ENCODE data around the gene CSMD2.

CSMD2 gene

DNA sequence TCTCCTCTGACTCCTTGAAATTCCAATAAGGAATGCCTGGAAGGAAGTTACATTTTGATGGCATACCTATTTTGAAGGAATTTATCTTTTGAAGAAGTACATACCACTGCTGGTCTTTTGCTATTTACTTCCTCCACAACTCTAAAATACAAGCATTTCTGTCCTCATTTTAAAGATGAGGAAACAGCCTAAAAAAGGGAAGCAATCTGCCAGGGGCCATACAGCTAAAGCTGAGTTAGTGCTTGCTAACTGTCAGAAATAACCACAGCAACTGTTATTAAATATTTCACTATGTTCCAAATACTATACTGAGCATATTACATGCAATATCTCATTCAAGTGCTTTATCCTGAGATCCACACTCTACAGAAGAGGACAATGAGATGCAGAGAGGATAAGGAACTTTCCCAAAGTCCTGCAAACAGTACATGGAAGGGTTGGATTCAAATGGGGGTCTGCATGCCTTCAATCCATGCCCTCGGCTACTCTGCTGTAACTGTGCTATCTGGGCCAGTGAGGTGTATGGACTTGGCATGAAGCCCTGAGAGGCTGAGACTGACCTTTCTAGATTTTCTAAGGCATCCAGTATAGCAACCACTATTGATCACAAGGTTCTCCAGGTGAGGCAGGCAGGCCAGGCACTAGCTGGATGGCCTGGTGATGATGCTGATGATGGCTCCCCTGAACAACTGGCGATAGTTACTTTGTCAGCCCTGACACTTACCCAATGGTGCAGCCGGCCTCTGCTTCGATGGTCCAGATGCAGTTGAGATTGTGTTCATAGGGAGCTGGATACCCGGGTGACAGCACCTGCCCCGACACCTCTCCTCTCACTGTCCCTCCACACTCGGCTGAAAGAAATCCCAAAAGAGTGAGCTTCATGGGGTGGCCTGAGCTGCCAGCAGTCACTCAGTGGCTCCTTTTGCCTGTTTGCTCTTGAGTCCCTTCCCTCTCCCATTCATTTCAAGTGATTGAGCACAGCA, 472.5 kb downstream of the CSMD2 start:
- FAIRE-seq (no peak), DNase-seq (ENCODE audit: low spot score) (no peak)

DNA sequence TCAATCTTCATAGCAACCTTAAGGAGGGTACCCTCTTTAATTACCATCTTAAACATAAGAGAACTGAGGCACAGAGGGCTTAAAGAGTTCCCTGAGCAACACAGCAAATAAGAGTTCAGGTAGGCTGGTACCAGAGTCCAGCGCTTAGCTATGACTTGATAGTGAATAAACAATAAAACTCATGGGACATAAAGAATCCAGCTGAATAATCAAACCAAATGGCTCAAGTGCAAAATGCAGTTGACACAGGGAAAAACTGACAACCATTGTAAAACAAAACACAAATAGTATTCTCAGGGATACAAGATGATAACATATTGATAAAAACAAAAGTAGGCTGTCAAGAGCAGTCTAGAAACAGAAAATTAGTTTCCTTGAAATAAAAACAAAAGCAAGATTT, 478.0 kb downstream of the CSMD2 start:
- FAIRE-seq, result no peak
- DNase-seq (ENCODE audit: low spot score), result no peak

DNA sequence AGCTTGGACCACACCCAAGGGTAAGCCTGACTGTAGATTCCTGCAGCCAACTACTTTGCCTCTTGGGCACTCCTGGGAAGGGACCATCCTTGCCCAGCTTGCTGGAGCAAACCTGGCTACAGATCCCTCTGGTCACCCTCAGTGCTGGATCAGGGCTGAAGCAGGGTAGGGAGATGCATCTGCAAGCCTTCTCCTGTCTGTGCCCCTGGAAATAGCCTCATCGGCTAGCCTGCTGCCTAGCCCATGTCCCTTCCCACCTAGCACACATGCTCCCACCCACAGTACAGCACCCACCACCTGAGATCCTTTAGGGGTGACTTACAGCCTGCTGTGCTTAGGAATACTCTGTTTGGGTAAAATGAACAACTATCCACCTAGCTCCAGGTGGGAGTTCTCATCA, 478.5 kb downstream of the CSMD2 start:
- FAIRE-seq, result no peak
- DNase-seq (ENCODE audit: low spot score), result no peak

DNA sequence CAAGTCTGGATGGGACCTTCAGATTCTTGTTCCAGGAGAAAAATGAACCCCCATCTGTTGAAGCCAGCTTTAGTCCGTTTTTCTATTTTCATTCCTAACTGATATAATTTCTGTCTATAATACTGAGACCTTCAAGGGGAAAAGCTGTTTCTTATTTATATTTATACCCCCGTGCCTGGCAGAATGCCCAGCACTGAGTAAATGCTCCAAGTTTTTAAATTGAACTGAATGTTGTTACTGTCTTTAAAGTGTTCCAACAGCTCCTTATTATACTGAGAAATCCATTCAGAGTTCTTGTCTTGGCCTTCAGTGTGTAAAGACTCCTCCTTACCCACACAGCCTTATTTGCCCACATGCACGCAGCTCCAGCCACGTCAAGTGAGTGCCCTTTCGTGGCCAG, 479.8 kb downstream of the CSMD2 start:
- FAIRE-seq (no peak), DNase-seq (ENCODE audit: low spot score) (no peak)

DNA sequence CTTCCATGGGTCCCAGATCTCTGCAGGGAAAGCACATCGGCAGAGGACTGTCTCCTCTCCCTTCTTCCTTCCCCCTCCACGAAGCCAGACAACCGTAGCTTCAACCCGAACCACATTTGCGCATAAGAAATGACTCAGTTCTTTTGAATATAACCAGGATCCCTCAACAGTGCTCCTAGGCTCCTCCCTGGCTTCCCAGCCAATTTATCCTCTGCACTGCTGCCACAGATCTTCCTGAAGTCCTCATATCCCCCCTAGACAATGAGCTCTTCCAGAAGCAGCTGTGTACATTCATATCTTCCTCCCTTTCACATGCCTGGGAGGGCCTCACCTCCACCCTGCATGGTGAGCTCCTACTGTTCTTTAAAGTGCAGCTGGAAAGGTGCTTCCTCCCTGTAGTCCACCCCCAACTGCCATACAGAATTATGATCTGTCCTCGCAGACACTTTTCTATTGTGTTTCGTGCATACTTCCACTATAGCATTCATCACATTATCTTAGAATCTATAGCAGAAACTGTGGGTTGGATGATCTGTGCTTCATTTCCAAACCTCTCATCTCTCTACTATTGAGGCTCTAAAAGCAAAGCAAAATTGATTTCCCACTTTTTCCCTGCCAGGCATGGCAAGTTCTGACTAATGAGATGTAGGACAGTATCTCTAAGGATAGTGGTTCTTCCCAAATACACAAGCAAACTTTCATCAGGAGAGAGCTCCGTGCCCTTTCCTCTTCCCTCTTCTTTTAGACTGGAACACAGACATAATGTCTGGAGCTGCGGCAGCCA, 480.4 kb downstream of the CSMD2 start:
- DNase-seq (ENCODE audit: low spot score), result no peak

DNA sequence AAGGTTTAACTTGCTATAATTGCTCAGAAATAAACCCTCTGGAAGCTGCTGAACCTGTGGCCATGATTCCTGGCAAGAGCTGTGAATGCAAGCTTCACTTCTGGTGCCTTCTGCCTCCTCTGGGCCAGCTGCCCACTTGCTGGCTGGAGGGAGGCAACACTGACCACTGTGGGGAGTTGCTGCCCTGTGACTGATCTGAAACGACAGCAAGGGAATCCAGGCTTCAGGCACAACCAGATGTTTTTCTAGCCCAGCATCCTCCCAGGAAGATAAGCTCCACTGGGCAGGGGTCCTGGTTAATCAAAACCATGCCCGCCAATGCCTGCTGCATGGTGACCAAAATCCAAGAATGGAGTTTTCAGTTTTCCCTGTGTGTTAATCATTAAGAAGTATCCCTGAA, 481.1 kb downstream of the CSMD2 start:
- no peak for DNase-seq (ENCODE audit: low spot score)
- FAIRE-seq, result no peak

More for the DNA sequence above, 480.4 kb downstream of the CSMD2 start:
- no peak for FAIRE-seq

DNA sequence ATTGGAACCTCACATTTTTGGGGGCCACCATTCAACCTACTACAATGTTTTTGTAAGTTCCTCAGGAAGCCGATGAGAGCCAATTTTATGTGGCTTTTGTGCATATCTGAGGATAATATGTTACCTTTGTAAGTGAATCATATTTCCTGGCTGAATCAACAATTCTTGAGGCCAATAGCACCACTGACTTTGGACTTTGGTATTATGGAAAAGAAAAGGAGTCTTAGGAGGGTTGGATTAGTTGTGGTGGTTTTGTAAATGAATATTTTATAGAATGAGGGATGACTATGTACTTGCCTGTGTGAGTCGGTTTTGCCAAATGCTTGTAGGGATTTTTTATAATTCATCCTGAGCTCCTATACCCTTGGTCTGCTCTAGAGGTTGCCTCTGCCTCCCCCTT, 482.7 kb downstream of the CSMD2 start:
- DNase-seq (ENCODE audit: low spot score) (no peak), FAIRE-seq (no peak)

DNA sequence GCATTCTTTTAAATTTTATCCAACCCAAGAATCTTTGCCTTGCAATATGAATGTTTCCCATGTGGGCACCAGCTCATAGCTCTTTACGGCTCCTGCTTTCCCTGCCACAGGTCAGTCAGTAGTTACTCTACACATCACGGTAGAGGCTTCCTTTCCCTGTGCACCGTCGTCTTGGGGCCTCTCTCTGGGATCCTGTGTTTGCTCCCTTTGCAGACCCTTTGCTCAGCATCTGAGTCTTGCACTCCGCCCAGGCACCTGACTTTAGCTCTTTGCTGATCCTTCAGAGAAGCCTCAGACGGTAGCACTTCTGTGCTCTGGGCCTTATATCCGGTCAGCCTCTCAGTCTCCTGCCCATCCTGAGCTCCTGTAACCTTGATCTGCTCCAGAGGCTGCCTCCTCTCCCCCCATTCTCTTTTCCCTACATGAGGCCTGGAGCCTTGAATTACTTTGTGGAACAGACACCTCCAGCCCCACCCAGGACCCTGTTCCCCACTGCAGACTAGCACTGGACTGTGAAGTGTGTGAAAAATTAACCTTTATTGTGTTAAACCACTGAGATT, 484.7 kb downstream of the CSMD2 start:
- DNase-seq (ENCODE audit: low spot score) (no peak), FAIRE-seq (no peak)

DNA sequence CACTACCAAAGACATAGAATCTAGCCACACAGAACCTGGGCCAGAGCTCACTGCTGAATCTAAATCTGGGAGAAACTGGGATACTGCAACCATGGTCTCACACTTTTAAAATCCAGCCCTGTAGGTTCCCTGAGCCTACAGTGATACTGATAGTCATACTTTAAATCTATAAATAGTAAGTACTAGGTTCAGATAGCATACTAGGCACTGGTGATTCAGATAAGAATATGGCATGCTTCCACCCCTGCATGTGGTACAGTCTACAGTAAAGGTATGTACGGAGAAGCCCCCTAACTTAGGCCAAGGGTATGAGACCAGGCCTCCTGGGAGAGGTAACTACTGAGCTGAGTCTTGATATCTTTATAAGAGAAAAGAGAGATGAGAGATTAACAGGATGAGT, 494.5 kb downstream of the CSMD2 start:
- FAIRE-seq, result no peak
- no peak for DNase-seq (ENCODE audit: low spot score)

DNA sequence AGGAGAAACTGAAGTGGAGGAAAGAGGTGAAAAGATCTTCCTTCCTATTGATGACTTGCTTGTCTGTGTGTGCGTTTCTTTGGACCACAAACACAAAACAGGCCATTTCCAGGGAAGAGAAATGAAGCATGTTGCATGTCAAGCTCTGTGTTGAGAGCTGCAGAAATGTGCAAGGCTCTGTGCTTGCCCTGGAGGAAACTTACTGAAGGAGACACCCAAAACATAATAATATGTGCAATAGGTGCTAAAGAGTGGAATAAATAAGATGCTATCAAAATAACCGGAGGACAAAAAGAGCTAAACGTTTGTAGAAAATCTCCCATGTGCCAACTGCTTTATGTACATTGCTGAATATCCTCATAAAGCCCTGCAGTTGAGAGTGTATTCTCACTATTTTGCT, 496.3 kb downstream of the CSMD2 start:
- no peak for FAIRE-seq
- no peak for DNase-seq (ENCODE audit: low spot score)

DNA sequence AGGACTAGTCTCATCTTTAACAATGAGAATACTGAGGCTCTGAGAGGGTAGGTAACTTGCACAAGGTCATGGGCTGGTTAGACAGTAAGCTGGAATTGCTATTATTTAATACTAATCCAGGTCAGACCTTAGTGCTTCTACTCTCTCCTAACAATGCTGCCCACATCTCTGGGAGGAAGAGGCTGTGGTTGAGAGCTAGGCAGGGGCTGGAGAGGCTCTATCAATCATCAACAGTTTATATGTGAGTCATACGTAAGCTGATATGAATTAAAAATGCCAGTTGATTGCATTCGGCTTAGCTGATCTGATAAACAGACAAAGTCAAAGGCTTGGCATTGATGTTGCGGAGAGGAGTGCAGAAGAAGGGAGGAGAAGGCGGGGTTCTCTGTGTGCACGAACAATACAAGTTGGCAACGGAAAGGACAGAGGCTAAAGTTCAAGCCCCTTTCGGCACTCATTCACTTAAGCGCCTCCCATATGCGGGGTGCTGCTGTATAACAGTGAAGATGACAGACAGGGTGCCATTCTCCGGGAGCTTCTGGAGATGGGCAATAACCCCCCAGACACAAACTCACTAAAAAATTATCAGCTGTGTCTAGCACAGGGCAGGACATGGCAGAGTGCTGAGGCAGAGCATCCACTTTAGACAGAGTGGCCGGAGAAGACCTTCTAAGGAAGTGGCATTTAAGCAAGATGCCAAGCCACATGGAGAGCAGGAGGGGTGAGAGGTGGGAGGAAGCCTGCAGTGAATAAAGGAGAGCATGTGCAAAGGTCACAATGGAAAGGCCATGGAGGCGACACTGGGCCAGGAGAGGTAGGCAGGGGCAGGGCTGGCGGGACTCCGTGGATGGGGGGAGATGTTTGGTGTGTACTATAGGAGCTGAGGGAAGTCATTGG, 497.4 kb downstream of the CSMD2 start:
- DNase-seq (ENCODE audit: low spot score), result no peak
- no peak for FAIRE-seq

DNA sequence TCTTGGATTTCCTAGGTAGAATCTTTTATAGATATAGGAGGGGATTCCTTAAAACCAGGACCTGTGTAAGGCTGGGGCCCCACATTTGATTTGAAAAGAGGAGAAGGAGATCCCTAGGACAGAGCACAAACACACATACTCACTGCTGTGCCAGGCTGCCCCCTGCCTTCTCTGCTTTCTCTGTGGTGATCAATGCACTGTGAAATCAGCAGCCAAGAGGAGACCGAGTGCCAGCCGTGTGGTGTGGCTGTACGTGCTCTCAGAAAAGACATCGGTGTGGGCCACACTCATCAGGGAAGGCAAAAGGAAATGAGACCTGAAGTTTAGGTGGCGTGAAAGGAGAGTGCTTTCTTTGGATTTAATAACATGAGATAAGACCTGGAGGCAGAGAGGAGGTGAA, 498.4 kb downstream of the CSMD2 start:
- no peak for FAIRE-seq
- no peak for DNase-seq (ENCODE audit: low spot score)

DNA sequence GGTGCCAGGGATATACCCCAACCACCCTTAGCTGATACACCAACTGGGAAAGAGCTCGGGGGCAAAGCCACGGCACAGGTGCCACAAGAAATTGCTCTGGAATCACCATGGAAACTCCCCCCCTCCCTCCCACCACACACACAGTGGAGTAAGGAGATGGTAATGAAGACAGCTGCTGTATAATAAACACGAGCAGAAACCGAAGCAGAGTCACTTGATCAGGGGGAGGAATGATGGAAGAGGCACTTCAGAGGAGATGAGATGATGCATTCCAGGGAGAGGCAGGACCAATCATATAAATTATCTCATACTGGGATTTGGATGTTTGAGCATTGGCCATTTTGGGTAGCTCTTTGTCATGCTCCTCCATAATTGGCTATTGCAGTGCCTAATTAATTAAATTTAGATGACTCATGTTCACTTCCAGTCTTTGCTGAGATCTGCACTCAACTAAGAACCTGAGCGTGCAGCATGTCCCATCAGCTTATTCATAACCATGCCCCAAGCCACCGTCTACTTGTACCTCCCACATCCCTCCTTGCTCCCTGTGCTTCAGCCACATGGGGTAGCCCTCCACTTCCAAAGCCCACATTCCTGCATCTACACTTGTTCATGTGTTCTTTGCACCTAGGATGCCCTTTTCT, 503.1 kb downstream of the CSMD2 start:
- FAIRE-seq (no peak), DNase-seq (ENCODE audit: low spot score) (no peak)

DNA sequence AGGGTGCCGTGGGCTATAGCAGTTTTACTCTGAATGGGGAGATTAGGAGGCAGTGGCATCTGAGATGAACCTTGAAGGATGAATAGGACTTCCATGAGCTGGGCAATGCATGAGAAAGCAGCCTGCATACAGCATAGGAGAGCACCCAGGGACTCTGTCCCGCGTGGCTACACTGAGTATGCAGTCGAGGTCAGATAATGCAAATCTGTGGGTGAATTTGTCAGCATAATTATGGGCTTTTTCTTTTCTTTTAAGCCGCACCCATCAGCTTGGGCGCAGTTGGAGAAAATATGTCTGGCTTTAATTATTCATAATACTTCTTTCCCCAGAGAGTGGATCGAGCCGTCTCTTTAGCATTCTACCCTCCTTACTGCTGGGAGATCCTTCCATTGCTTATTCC, 504.1 kb downstream of the CSMD2 start:
- FAIRE-seq, result no peak
- no peak for DNase-seq (ENCODE audit: low spot score)

DNA sequence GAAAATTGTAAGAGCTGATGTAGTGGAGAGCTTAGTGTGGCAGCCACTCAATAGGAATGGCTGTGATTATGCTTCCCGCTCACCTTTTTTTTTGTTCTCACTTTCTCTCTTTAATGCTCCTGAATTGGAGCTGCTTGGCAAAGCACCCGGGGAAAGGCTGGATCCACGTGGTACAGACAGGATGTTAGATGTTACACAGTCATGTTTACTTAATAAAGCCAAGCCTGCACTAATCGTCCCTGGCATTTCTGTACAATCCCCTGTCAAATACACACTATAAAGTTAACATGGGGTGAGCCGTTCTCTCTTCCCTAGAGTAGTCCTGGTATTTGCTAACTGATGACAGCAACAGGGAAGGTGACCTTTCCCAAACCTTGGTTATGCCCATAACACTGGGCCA, 504.8 kb downstream of the CSMD2 start:
- no peak for DNase-seq (ENCODE audit: low spot score)
- FAIRE-seq, result no peak

DNA sequence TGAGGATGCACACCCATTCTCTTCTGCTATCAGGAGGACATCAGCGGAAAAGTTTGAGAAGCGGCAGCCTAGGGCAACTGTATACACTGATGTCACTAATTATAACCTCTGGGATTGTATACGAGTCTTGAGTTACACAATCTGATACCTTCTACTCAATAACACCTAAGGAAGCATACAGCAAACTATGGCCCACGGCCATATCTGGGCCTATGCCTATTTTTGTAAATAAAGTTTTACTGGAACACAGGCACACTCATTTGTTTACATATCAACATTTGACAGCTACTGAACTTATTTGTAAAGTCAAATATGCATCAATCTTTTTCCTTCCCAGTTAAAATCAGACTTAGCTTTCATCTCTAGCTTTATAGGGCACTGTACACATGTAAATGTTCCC, 505.4 kb downstream of the CSMD2 start:
- FAIRE-seq (no peak), DNase-seq (ENCODE audit: low spot score) (no peak)

DNA sequence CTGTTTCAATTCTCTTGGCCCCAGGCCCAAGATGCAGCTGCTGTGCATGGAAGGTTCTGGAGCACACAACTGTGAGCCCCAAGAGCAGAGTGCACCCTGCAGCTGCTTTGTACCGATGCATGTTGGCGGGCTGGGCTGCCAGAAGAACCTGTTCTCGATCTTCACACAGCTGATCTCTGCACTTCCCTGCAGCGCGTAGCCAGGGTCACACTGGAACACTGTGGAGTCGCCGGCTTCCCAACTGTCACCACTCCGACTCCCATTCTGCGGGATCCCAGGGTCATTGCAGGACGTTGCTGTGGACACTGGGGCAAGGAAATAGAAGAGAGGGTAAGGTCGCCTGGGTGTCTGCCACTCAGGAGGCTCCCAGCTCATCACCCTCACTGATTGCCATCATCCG, 507.2 kb downstream of the CSMD2 start:
- no peak for FAIRE-seq

DNA sequence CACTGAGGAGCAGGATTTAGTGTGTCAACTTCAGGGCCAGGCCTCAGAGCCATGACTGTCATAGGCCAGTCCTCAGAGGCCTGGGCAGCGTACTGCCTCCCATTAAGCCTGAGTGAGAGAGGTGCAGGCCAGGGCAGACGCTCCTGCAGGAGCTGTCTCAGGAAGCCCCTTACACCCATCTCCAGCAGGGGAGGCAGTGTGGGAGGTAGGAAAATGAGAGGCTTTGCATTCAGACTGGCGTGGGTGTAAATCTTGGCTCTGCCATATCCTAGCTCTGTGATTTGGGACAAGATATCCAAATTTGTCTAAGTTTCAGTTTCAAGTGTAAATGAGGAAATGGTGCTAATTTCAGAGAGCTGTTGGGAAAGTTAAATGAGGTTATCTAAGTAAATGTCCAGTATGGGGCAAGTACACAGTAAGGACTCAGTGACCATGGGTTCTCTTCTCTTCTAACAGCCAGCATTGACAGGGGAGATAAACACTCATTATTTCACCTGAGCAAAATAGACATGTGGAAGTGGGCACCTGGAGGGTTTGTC, 508.5 kb downstream of the CSMD2 start:
- FAIRE-seq (no peak), DNase-seq (ENCODE audit: low spot score) (no peak)

More for the DNA sequence above, 507.2 kb downstream of the CSMD2 start:
- DNase-seq (ENCODE audit: low spot score), result no peak

DNA sequence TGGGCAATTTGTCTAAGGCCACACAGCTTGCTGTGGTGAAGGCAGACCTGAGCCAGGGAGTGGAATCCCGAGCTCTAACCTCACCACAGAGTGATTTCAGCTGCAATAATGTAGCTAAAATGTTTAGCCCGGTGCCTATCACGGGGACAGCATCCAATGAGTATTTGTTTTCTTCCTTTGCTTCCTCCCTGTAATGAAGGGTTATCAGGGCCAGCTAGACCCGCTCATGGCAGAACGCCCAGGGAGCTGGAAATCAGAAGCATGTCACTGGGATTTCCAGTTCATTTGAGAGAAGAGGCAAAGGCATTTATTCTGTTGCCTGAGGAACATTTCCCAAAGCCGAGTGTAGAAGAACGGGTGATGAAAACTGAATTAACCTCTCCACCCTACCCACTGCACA, 509.5 kb downstream of the CSMD2 start:
- FAIRE-seq (no peak), DNase-seq (ENCODE audit: low spot score) (no peak)

DNA sequence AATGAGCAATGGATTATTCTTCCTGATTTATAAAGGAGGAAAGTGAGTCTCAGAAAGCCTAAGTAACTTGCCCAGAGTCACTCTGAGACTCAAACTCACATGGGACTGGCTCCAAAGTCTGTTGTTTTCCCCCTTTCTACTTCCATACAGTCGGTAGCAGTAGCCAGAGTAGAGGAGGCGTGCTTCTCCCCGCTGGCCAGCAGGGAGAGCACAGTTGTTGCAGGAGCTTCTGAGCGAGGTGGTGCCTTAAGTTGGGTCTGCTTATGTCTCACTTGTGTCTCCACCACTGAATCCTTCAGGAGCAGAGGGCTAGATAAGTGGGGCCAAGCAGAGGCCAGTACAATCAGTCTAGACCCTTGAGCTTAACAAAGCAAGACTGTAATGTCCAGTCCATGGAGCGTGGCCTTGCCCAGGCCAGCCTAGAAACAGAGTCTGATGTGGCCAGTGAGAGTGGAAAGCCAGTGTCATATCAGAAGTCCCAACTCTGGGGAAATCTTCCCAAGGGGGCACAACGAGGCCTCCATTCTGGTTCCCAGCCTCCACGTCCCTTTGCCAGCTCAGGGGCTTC, 510.7 kb downstream of the CSMD2 start:
- DNase-seq (ENCODE audit: low spot score) (no peak), FAIRE-seq (no peak)
